ENCODE data around the gene OR8I2. TPM values are rescaled to one million over a fixed set of nuclear protein-coding genes. Genes with fewer than 3 reads are reported as not detected.
"Not testable (repeated sequence)": the region's sequence is repeated elsewhere in the genome, so short reads cannot be mapped to it uniquely, and the experiment has no call there.

OR8I2 gene
- not detected for total RNA-seq

DNA sequence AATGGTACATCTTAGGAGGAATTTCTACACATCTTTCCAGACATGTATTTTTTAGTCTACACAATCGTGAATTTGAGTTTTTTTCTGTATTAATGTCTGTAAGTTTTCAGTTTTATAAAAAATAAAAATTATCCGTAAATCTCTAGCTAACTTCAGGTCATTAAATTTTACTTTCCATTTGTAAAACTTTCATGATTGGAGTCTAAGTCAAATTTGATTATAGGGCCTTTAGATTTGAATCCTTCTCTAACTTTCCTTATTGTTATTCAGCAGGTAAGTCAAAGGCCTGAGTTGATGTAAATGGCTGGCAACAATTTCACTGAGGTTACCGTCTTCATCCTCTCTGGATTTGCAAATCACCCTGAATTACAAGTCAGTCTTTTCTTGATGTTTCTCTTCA, at the start of gene OR8I2:
OR8I2 (plus strand) TSS at position 301 of the 400 bp plus-strand sequence; CDS start at position 301, 0 bp downstream.
- no peak within 1 kb of the TSS for H3K27ac ChIP-seq
- no peaks in the 10 kb centered on the region for H3K27me3 ChIP-seq (replicated peaks; ENCODE audit: insufficient read depth)
- WGBS = 57% methylated on average over 3 of the region's 3 CpGs
- no peaks in the 10 kb centered on the region for H3K9me3 ChIP-seq
- TF ChIP-seq POLR2A (IDR thresholded peaks at IDR 0.05) (no peak), POLR2AphosphoS5 (IDR thresholded peaks at IDR 0.05) (no peak)
- TF ChIP-seq, protein P1, sequence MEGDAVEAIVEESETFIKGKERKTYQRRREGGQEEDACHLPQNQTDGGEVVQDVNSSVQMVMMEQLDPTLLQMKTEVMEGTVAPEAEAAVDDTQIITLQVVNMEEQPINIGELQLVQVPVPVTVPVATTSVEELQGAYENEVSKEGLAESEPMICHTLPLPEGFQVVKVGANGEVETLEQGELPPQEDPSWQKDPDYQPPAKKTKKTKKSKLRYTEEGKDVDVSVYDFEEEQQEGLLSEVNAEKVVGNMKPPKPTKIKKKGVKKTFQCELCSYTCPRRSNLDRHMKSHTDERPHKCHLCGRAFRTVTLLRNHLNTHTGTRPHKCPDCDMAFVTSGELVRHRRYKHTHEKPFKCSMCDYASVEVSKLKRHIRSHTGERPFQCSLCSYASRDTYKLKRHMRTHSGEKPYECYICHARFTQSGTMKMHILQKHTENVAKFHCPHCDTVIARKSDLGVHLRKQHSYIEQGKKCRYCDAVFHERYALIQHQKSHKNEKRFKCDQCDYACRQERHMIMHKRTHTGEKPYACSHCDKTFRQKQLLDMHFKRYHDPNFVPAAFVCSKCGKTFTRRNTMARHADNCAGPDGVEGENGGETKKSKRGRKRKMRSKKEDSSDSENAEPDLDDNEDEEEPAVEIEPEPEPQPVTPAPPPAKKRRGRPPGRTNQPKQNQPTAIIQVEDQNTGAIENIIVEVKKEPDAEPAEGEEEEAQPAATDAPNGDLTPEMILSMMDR (IDR thresholded peaks at IDR 0.05) = no peak
- intact Hi-C loops (cut with DNase I) = no loop called here
- no peak within 1 kb of the TSS for H3K4me3 ChIP-seq
- DNase-seq (ENCODE audit: low spot score) = no peak
- H3K4me1 ChIP-seq (replicated peaks) = no peaks in the 10 kb centered on the region
- no peaks in the 10 kb centered on the region for H3K36me3 ChIP-seq

DNA sequence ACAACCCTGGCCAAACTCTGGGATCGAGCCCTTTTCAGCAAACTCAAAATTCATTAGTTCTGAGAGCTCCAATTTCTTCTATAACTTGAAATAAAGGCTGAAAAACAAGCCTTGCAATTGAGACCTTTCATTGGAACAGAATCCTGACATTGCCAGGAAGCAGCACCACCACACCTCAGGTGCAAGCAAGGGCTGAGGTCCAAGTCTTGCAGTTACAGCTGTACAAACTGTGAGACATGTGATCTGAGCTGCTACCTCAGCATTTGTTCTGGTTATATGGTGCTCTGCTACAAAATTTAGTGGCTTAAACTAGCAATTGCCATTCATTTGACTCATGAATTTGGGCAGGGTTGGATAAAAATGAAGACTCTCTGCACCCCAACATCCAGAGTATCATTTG, 47.6 kb upstream of the OR8I2 start:
- TF ChIP-seq POLR2A (IDR thresholded peaks at IDR 0.05) (no peak), POLR2AphosphoS5 (IDR thresholded peaks at IDR 0.05) (no peak)
- TF ChIP-seq, protein P1 (IDR thresholded peaks at IDR 0.05) = no peak
- Histone ChIP-seq H3K36me3 (no peaks in the 10 kb centered on the region), H3K27ac (no peak overlapping the region), H3K27me3 (replicated peaks; ENCODE audit: insufficient read depth) (no peaks in the 10 kb centered on the region), H3K9me3 (no peaks in the 10 kb centered on the region), H3K4me1 (replicated peaks) (no peaks in the 10 kb centered on the region), H3K4me3 (no peak overlapping the region)
- intact Hi-C loops (cut with DNase I) = no loop called here
- 65% methylated on average over 1 of the region's 1 CpG for WGBS
- DNase-seq (ENCODE audit: low spot score) = no peak

DNA sequence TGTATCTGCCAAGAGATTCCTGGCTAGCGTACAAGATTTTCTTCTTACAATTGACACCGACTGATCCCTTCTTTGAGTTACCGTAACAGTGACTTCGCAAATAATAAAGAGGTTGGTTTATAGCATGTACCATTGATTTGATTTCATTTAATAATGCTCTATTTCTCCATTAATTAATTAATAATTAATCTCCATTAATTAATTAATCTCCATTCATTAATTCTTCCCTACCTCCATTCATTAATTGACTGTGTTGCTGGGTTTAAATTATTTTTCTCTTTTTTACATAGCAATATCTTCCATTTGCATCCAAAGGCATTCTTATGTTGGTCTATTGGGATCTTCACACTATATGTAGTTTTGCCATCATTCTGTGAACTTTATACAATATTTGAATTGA, 44.6 kb upstream of the OR8I2 start:
- Histone ChIP-seq H3K4me1 (replicated peaks) (no peaks in the 10 kb centered on the region), H3K27me3 (replicated peaks; ENCODE audit: insufficient read depth) (no peaks in the 10 kb centered on the region), H3K36me3 (no peaks in the 10 kb centered on the region), H3K27ac (no peak overlapping the region), H3K4me3 (no peak overlapping the region), H3K9me3 (no peaks in the 10 kb centered on the region)
- DNase-seq (ENCODE audit: low spot score) = no peak
- intact Hi-C loops (cut with DNase I) = no loop called here
- TF ChIP-seq, protein P1 (IDR thresholded peaks at IDR 0.05) = no peak
- TF ChIP-seq POLR2A (IDR thresholded peaks at IDR 0.05) = no peak
- no peak for TF ChIP-seq POLR2AphosphoS5 (IDR thresholded peaks at IDR 0.05)
- WGBS = 55% methylated on average over 4 of the region's 4 CpGs

DNA sequence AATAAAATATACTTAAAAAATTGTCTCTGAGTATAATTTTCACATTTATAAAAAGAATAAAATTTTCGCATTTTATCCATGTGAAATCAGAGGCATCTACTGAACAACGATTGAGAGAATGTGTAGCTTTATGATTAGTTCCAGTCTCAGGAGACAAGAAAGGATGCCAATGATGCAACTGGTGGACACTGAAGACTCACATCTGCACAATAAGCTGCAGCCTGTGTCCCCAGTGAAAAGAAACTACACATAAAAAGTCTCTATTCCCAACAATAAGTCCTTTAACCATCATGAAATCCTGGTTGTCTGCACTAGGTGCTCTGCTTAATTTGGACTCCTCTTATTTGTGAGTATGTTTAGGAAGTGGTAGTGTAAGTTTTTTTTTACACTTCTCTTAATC, 43.6 kb upstream of the OR8I2 start:
- 85% methylated on average over 2 of the region's 2 CpGs for WGBS
- TF ChIP-seq POLR2AphosphoS5 (IDR thresholded peaks at IDR 0.05) (no peak), POLR2A (IDR thresholded peaks at IDR 0.05) (no peak)
- TF ChIP-seq, protein P1 (IDR thresholded peaks at IDR 0.05) = no peak
- Histone ChIP-seq H3K27ac (no peak overlapping the region), H3K36me3 (no peaks in the 10 kb centered on the region), H3K4me3 (no peak overlapping the region), H3K27me3 (replicated peaks; ENCODE audit: insufficient read depth) (no peaks in the 10 kb centered on the region), H3K4me1 (replicated peaks) (no peaks in the 10 kb centered on the region), H3K9me3 (no peaks in the 10 kb centered on the region)
- DNase-seq (ENCODE audit: low spot score) = no peak
- intact Hi-C loops (cut with DNase I) = no loop called here

DNA sequence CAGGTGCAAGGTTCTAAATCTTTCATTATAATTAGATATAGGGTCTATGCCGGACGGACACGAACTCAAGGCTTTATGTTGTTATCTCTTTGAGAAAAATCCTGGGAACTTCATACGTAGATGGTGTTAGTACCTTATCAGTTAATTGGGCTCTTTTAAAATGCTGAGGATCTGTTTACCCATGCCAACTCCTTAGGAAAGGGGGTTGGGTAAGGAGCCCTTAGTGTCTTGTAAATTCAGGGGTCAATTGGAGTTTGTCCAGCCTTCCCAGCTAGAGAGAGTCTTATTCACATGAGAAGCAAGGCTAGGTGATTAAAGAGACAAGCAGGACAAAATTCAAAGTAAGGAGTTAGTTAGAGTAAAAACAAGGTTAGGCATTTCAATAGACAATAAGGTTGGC, 36.7 kb upstream of the OR8I2 start:
- H3K4me3 ChIP-seq; H3K9me3 ChIP-seq; H3K27me3 ChIP-seq (replicated peaks; ENCODE audit: insufficient read depth); H3K36me3 ChIP-seq; DNase-seq (ENCODE audit: low spot score); intact Hi-C loops (cut with DNase I); H3K4me1 ChIP-seq (replicated peaks); H3K27ac ChIP-seq: not testable (repeated sequence)
- 13% methylated on average over 4 of the region's 4 CpGs for WGBS

DNA sequence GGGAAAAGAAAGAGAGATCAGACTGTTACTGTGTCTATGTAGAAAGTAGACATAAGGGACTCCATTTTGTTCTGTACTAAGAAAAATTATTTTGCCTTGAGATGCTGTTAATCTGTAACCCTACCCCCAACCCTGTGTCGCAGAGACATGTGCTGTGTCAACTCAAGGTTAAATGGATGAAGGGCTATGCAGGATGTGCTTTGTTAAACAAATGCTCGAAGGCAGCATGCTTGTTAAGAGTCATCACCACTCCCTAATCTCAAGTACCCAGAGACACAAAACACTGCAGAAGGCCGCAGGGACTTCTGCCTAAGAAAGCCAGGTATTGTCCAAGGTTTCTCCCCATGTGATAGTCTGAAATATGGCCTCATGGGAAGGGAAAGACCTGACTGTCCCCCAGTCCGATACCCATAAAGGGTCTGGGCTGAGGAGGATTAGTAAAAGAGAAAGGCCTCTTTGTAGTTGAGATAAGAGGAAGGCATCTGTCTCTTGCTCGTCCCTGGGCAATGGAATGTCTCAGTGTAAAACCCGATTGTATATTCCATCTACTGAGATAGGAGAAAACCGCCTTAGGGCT, 35.4 kb upstream of the OR8I2 start:
- H3K4me1 ChIP-seq (replicated peaks); H3K4me3 ChIP-seq; DNase-seq (ENCODE audit: low spot score); H3K27me3 ChIP-seq (replicated peaks; ENCODE audit: insufficient read depth); H3K36me3 ChIP-seq; intact Hi-C loops (cut with DNase I); H3K27ac ChIP-seq; H3K9me3 ChIP-seq: not testable (repeated sequence)
- 38% methylated on average over 7 of the region's 7 CpGs for WGBS

DNA sequence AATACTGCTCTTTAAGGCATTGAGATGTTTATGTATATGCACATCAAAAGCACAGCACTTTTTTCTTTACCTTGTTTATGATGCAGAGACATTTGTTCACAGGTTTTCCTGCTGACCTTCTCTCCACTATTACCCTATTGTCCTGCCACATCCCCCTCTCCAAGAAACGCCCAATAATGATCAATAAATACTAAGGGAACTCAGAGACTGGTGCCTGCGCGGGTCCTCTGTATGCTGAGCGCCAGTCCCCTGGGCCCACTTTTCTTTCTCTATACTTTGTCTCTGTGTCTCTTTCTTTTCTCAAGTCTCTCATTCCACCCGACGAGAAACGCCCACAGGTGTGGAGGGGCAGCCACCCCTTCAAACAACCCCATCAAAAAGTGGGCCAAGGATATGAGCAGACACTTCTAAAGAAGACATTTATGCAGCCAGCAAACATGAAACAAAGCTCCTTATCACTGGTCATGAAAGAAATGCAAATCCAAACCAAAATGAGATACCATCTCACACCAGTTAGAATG, 34.8 kb upstream of the OR8I2 start:
- H3K4me1 ChIP-seq (replicated peaks); H3K27me3 ChIP-seq (replicated peaks; ENCODE audit: insufficient read depth); DNase-seq (ENCODE audit: low spot score); H3K4me3 ChIP-seq; H3K9me3 ChIP-seq; H3K36me3 ChIP-seq; intact Hi-C loops (cut with DNase I); H3K27ac ChIP-seq: not testable (repeated sequence)
- WGBS = 79% methylated on average over 7 of the region's 7 CpGs

Data from prostate gland (tissue), 2 donors.